NCI-H345 (cell line): ENCODE results near the gene PPP5C.

Source experiments
- DNase-seq: peaks from one replicate; lab custom pipeline; 2025; lab: John Stamatoyannopoulos, UW

PPP5C gene

GRCh38 chr19:46337487-46337886, 9.4 kb upstream of the PPP5C start:
- no peak for DNase-seq

GRCh38 chr19:46339446-46339845, 7.4 kb upstream of the PPP5C start:
- no peak for DNase-seq

GRCh38 chr19:46340051-46340659, 6.7 kb upstream of the PPP5C start:
- no peak for DNase-seq

- no peak for DNase-seq
These were observed 5.0 kb upstream of the PPP5C start for GRCh38 chr19:46341937-46342336.

GRCh38 chr19:46344363-46344762, 2.5 kb upstream of the PPP5C start:
- no peak for DNase-seq

GRCh38 chr19:46345157-46345556, 1.7 kb upstream of the PPP5C start:
- DNase-seq: no peak

- DNase-seq: no peak
These were observed 641 bp downstream of the PPP5C start for GRCh38 chr19:46347572-46347883.

- no peak for DNase-seq
These were observed 1.1 kb downstream of the PPP5C start for GRCh38 chr19:46347985-46348384.

GRCh38 chr19:46349311-46349993, 2.6 kb downstream of the PPP5C start:
- no peak for DNase-seq

GRCh38 chr19:46350029-46350757, 3.3 kb downstream of the PPP5C start:
- no peak for DNase-seq

- no peak for DNase-seq
These were observed 3.9 kb downstream of the PPP5C start for GRCh38 chr19:46350758-46351159.

- no peak for DNase-seq
These were observed 4.6 kb downstream of the PPP5C start for GRCh38 chr19:46351241-46352041.

- no peak for DNase-seq
These were observed 7.0 kb downstream of the PPP5C start for GRCh38 chr19:46353730-46354528.

- no peak for DNase-seq
These were observed 8.6 kb downstream of the PPP5C start for GRCh38 chr19:46355234-46356148.

GRCh38 chr19:46356149-46357055, 9.5 kb downstream of the PPP5C start:
- no peak for DNase-seq

GRCh38 chr19:46357846-46358583, 11.1 kb downstream of the PPP5C start:
- DNase-seq: no peak

GRCh38 chr19:46361915-46362314, 15.0 kb downstream of the PPP5C start:
- DNase-seq: no peak

GRCh38 chr19:46364359-46364758, 17.5 kb downstream of the PPP5C start:
- DNase-seq: no peak

- no peak for DNase-seq
These were observed 18.7 kb downstream of the PPP5C start for GRCh38 chr19:46365561-46365960.
